ENCODE data around the gene SP1.

DNA sequence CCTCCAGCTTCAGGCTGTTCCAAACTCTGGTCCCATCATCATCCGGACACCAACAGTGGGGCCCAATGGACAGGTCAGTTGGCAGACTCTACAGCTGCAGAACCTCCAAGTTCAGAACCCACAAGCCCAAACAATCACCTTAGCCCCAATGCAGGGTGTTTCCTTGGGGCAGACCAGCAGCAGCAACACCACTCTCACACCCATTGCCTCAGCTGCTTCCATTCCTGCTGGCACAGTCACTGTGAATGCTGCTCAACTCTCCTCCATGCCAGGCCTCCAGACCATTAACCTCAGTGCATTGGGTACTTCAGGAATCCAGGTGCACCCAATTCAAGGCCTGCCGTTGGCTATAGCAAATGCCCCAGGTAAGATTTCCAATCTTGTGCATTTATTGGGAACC is 3.3 kb downstream of the SP1 start:
- TF ChIP-seq, protein P1, sequence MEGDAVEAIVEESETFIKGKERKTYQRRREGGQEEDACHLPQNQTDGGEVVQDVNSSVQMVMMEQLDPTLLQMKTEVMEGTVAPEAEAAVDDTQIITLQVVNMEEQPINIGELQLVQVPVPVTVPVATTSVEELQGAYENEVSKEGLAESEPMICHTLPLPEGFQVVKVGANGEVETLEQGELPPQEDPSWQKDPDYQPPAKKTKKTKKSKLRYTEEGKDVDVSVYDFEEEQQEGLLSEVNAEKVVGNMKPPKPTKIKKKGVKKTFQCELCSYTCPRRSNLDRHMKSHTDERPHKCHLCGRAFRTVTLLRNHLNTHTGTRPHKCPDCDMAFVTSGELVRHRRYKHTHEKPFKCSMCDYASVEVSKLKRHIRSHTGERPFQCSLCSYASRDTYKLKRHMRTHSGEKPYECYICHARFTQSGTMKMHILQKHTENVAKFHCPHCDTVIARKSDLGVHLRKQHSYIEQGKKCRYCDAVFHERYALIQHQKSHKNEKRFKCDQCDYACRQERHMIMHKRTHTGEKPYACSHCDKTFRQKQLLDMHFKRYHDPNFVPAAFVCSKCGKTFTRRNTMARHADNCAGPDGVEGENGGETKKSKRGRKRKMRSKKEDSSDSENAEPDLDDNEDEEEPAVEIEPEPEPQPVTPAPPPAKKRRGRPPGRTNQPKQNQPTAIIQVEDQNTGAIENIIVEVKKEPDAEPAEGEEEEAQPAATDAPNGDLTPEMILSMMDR (IDR thresholded peaks at IDR 0.05; ENCODE audit: borderline replicate concordance, extremely low read depth, low read length, poor library complexity, severe bottlenecking): no peak
- no peak for TF ChIP-seq EZH2 (IDR thresholded peaks at IDR 0.05; ENCODE audit: borderline replicate concordance, low read depth, low read length, severe bottlenecking)

All from DND-41 (cell line).